ENCODE data around the gene HNRNPM.

HNRNPM gene

GRCh38 chr19:8459520-8460270 lies 14.9 kb downstream of the HNRNPM start:
- DNase-seq (ENCODE audit: low spot score) = no peak

DNA sequence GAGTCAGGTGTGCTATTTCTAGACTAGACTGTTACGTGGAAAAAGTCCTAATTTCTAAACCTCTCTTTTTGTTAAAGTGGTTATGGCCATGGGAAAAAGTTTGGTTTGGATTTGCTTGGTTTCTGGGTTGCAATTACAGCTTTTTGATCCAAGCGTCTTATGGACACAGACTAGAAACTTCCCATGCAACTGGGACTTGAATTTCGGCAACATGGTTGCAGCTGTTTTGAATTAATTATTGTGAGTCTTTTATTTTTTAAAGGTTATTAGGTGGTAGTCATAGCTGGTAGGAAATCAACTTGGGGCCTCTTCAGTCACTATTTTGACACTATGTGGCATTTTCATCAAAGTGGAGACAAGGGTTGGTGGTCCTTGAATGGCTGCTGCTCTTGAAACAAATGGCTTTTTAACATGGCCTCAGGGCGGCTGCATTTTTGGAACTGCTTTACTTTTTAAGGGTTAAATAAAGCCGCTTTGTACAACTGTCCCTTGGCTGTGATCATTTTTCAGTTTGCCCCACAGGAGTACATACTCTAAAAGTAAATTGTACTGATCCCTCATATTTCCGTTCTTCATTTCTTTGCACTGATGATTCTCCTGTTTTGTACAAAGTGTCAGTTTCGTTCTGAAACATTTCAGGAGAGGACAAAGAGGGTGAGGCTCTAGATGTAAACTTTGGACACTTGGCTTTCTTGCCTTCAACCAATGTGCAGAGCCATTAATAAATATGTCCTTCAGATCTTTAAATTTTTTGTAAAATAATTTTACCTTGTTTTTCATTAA lies 15.9 kb downstream of the HNRNPM start:
- DNase-seq (ENCODE audit: low spot score) = no peak

DNA sequence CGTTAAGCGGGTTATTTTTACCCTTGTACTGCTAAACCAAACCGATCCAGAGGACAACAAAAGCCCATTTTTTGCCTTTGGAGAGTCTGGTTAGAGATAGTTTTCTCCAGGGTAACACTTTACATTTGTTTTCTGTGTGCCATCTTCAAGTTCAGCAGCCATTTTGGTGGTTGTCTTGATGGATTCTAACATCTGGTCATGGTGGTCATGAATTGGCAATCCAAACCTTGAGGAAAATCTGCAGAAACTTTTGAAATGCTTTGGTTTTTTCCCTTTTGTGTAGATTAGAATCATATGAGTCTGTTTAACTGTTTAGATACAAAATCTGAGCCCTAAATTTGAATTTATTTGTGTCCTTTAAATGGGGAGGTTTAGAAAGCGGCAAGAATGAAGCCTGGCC lies 16.6 kb downstream of the HNRNPM start:
- DNase-seq (ENCODE audit: low spot score) = no peak

- DNase-seq (ENCODE audit: low spot score) = no peak
Observed at GRCh38 chr19:8461891-8462290, 17.1 kb downstream of the HNRNPM start.

- no peak for DNase-seq (ENCODE audit: low spot score)
Observed at GRCh38 chr19:8462571-8462970, 17.8 kb downstream of the HNRNPM start.

DNA sequence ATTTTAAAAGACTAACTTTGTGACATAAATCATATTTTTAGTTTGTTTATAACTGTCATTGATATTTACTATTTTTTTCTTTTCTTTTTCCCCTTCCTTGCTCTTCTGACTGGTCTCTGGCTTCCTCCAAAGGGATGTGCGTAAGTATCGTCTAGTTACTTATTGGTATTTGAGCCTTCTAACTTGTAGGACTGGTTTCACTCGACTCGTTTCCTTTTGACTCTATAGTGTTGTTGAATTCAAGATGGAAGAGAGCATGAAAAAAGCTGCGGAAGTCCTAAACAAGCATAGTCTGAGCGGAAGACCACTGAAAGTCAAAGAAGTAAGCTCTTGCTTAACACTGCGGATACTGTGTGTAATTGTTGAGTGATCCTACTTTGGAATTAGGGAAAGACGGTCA lies 18.6 kb downstream of the HNRNPM start:
- no peak for DNase-seq (ENCODE audit: low spot score)

DNA sequence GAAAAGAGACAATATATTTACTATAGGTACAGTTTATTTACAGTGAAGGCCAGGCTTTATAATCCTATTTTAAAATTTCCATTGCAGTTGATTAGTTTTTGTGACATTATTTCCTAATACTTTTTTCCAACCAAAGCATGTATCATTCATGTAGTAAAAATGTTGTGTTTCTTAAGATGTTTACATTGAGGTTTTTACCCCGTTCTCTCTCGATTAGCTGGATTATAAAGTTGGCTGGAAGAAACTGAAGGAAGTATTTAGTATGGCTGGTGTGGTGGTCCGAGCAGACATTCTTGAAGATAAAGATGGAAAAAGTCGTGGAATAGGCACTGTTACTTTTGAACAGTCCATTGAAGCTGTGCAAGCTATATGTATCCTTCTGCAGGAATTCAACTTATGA lies 21.2 kb downstream of the HNRNPM start:
- no peak for DNase-seq (ENCODE audit: low spot score)

DNA sequence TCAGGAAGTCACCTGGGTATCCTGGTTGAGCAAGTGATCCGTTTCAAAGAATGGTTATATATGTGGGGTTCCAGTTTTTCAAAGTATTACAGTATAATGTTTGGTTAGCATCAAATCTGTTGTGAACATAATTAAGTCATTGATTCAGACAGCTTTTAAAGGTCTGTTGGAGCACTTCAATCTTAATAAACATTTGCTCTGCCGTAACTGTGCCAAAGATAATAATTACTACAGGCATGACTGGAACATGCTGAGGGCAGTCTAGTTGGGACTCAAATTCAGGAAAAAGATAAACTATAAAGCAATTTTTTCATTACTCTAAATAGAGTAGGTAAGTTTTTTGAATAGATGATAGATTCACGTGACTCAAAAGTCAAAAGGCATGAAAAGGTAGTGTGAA lies 23.3 kb downstream of the HNRNPM start:
- no peak for DNase-seq (ENCODE audit: low spot score)

- DNase-seq (ENCODE audit: low spot score) = no peak
Observed at GRCh38 chr19:8468761-8469373, 24.1 kb downstream of the HNRNPM start.

- DNase-seq (ENCODE audit: low spot score) = no peak
Observed at GRCh38 chr19:8469613-8470368, 25.0 kb downstream of the HNRNPM start.

DNA sequence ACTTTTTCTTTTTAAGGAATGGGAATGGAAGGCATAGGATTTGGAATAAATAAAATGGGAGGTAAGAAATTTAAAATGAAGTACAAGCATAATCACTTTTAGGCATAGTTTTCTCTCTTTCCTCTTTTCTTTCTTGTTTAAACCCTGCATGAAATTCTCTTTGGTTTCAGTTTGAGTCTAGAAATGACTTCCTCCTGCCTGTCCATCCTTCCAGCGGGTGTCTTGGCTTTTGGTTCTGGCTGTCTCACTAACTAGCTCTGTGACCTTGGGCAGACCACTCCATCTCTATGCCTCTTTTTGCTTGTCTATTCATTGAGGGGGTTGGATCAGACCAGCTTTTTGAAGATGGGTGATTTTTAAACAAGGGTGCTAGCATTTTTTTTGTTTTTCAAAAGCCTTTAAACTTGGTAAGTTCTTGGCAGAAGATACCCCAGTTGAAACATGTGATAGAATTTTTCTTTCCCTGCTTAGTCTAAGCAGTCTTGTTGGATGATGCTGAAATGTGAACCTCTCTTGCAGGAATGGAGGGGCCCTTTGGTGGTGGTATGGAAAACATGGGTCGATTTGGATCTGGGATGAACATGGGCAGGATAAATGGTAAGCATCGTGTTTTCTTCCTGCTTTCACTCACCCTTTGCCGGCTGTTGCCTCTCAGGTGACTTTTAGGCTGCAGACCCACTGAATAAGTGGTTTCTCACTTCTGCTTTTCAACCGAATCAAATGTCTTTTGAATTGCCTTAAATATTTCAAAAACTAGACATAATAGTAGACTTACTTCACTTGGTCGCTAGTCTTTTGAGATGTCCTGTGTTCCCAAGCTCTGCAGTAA lies 29.1 kb downstream of the HNRNPM start:
- no peak for DNase-seq (ENCODE audit: low spot score)

DNA sequence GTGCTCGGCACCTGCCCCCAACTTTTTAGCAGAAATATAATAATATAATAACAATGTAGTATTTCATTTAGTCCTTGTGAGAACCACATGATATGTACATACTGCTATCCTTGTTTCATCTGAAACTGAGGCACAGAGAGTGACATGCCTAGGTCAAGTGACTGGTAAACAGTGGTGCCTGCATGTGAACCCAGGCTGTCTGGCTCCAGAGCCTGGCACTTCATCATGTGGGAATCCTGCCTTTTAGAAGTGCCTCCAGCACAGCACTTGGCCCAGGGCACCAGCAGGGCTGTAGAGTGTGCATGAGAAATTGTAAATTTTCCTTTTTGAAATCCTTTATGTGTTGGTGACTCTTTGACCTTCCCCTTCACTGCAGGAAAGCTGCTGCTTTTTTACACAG lies 30.2 kb downstream of the HNRNPM start:
- no peak for DNase-seq (ENCODE audit: low spot score)

DNA sequence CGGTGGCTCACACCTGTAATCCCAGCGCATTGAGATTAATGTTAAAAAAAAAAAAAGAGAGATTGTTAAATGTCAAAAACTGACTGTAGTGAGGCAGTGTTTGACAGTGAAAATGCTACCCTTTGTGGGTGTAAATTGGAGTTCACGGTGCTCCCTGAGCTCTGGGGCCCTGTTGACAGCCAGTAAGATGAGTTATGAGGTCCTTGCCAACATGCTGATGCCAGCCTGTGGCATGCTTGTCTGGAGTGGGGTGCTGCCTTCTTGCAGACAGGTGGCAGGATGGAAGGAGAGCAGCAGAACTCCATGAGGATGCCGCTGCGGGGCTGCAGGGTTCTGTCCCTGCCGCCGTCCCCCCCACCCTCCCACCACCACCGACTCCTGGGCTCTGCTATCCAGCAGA lies 31.7 kb downstream of the HNRNPM start:
- no peak for DNase-seq (ENCODE audit: low spot score)

DNA sequence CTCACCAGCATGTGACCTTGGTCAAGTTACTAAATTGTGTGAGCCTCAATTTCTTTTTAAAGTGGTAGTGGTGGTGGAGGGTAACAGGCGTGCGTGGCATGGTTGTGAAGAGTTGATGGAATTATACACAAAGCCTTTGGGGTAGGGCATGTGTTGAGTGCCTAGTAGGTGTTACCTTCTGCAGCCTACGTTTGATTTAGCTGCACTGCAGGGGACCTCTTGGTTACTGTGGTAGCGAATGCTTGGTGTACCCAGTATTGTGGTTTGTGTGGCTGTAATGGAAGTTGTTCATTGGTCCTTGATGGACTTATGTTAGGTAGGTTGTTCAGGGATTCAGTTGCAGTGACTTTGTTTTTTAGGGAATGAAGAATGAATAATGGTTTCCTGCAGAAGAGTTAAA lies 33.1 kb downstream of the HNRNPM start:
- DNase-seq (ENCODE audit: low spot score) = no peak

DNA sequence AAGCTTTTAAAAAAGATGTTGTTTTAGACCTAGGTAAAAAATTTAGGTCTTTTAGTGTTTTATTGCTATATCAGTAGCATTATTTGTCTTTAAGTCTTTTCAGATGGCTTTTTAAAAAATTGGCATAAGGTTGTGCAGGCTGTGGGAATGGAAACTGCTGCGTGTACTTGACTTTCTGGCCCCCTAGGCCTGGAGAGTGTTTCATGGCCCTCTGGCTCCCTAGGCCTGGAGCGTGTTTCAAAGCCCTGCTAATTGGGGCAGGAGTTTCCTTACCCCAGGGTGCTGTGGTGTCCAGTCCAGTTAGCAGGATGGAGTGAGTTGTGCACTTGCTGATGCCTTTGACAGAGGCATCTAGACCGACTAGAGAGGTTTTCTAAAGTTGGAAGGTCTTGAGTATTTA lies 33.8 kb downstream of the HNRNPM start:
- DNase-seq (ENCODE audit: low spot score) = no peak

GRCh38 chr19:8481201-8481600 lies 36.4 kb downstream of the HNRNPM start:
- DNase-seq (ENCODE audit: low spot score) = no peak

- no peak for DNase-seq (ENCODE audit: low spot score)
Observed at GRCh38 chr19:8481616-8482015, 36.8 kb downstream of the HNRNPM start.

GRCh38 chr19:8482696-8483095 lies 37.9 kb downstream of the HNRNPM start:
- no peak for DNase-seq (ENCODE audit: low spot score)

DNA sequence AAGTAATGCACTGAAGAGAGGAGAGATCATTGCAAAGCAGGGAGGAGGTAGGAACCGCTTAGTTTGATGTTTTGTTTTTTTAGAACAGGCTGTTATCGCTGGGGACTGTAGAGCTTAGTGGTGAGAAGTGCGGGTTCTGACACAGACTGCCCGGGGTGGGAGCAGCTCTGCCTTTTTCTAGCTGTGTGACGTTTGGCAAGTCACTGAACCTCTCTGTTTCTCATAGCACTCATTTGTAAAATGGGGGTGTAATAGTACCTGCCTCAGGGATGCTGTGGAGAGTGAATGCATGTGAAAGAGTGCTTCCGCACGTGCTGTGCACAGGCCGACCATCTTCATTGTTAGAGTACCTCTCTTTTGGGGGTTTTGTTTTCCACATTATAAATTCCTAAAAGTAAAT lies 38.4 kb downstream of the HNRNPM start:
- no peak for DNase-seq (ENCODE audit: low spot score)

DNA sequence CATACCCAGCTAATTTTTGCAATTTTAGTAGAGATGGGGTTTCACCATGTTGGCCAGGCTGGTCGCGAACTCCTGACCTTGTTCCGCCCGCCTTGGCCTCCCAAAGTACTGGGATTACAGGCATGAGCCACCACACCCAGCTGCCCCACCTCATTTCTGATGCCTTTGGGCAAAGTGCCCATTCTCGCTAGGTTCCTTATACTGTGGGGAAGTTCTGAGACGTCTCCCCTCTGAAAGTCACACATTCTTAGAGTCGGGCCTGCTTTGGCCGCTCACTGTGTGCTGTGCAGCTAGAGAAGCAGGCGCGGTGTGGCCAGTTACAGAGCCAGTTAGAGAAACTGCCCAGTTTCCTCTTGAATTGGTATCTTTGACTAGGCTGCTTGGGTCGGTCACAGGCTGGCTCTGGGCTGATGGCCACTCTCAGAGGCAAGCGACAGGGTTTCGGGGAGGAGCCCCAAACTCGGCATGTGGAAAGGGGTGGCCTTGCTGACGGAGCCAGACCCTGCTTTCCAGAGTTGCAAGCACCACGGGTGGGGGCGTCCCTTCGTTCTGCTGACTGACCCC lies 39.6 kb downstream of the HNRNPM start:
- DNase-seq (ENCODE audit: low spot score) = no peak
